Mammary epithelial cell (primary cell): Measurements from ENCODE around the gene SPAAR.

Source experiments
- CTCF ChIP-seq, 2 donors: IDR thresholded peaks in 1 of 2; conservative IDR thresholded peaks in 1 of 2; 2 replicates each; pipeline ENCODE4 v1.5.1; 2011 to 2012; ENCODE audit warnings: inconsistent platforms in 2 of 2, low read length in 2 of 2, mild to moderate bottlenecking in 2 of 2, control low read depth in 1 of 2, low read depth in 1 of 2; ENCODE audit not compliant: insufficient read depth in 1 of 2; ENCODE audit errors: extremely low read depth in 1 of 2
- EZH2 ChIP-seq: IDR thresholded peaks from 2 replicates; pipeline ENCODE4 v1.6.1; 2012; ENCODE audit warnings: low read length, inconsistent platforms, borderline replicate concordance

- no peak for TF ChIP-seq CTCF (conservative IDR thresholded peaks at IDR 0.05 in 1 of 2, IDR thresholded peaks at IDR 0.05 in 1 of 2; ENCODE audit: extremely low read depth in 1 of 2, insufficient read depth in 1 of 2, low read depth in 1 of 2, low read length in 2 of 2)
- no peak for TF ChIP-seq EZH2
Measured at GRCh38 chr9:35912791-35913400, 3.6 kb downstream of the SPAAR start.
